NCI-H146 treated with DMSO at 0.1 percent for 48 hours (cell line): Measurements from ENCODE around the gene NAV2.
"Not testable (repeated sequence)": the region's sequence is repeated elsewhere in the genome, so short reads cannot be mapped to it uniquely, and the experiment has no call there.

Experiments used
- DNase-seq: peaks from one replicate; lab custom pipeline; 2025; ENCODE audit not compliant: unreplicated experiment; lab: John Stamatoyannopoulos, UW

NAV2 gene

GRCh38 chr11:19938866-19939265, 226.2 kb downstream of the NAV2 start:
- DNase-seq: peak; percentile 23

GRCh38 chr11:19939415-19939929, 226.8 kb downstream of the NAV2 start:
- DNase-seq: no peak

- DNase-seq: no peak
Measured at GRCh38 chr11:19940831-19941230, 228.2 kb downstream of the NAV2 start.

- DNase-seq: no peak
Measured at GRCh38 chr11:19946681-19947080, 234.0 kb downstream of the NAV2 start.

GRCh38 chr11:19947537-19948114, 235.0 kb downstream of the NAV2 start:
- no peak for DNase-seq

- DNase-seq: no peak
Measured at GRCh38 chr11:19949606-19950005, 237.0 kb downstream of the NAV2 start.

GRCh38 chr11:19951558-19952115, 239.0 kb downstream of the NAV2 start:
- DNase-seq: peak; percentile 65

- peak; percentile 89 for DNase-seq
Measured at GRCh38 chr11:19952116-19952605, 239.5 kb downstream of the NAV2 start.

GRCh38 chr11:19952911-19953310, 240.3 kb downstream of the NAV2 start:
- no peak for DNase-seq

- DNase-seq: no peak
Measured at GRCh38 chr11:19953336-19953735, 240.7 kb downstream of the NAV2 start.

GRCh38 chr11:19953909-19954308, 241.3 kb downstream of the NAV2 start:
- peak; percentile 65 for DNase-seq

GRCh38 chr11:19954899-19955298, 242.3 kb downstream of the NAV2 start:
- no peak for DNase-seq

- no peak for DNase-seq
Measured at GRCh38 chr11:19955660-19956059, 243.0 kb downstream of the NAV2 start.

GRCh38 chr11:19956228-19956627, 243.6 kb downstream of the NAV2 start:
- no peak for DNase-seq

- no peak for DNase-seq
Measured at GRCh38 chr11:19957294-19957943, 244.8 kb downstream of the NAV2 start.

GRCh38 chr11:19958204-19958603, 245.6 kb downstream of the NAV2 start:
- DNase-seq: no peak

- DNase-seq: no peak
Measured at GRCh38 chr11:19959210-19959609, 246.6 kb downstream of the NAV2 start.

- no peak for DNase-seq
Measured at GRCh38 chr11:19959648-19960059, 247.0 kb downstream of the NAV2 start.

- DNase-seq: not testable (repeated sequence)
Measured at GRCh38 chr11:19960410-19960809, 247.8 kb downstream of the NAV2 start.

- DNase-seq: no peak
Measured at GRCh38 chr11:19961225-19961624, 248.6 kb downstream of the NAV2 start.

- no peak for DNase-seq
Measured at GRCh38 chr11:19962053-19962800, 249.6 kb downstream of the NAV2 start.

- DNase-seq: no peak
Measured at GRCh38 chr11:19962801-19963175, 250.2 kb downstream of the NAV2 start.
